ENCODE results near the gene PCDHGA2.
"Not testable (repeated sequence)": the region's sequence is repeated elsewhere in the genome, so short reads cannot be mapped to it uniquely, and the experiment has no call there.

Gene PCDHGA2

DNA sequence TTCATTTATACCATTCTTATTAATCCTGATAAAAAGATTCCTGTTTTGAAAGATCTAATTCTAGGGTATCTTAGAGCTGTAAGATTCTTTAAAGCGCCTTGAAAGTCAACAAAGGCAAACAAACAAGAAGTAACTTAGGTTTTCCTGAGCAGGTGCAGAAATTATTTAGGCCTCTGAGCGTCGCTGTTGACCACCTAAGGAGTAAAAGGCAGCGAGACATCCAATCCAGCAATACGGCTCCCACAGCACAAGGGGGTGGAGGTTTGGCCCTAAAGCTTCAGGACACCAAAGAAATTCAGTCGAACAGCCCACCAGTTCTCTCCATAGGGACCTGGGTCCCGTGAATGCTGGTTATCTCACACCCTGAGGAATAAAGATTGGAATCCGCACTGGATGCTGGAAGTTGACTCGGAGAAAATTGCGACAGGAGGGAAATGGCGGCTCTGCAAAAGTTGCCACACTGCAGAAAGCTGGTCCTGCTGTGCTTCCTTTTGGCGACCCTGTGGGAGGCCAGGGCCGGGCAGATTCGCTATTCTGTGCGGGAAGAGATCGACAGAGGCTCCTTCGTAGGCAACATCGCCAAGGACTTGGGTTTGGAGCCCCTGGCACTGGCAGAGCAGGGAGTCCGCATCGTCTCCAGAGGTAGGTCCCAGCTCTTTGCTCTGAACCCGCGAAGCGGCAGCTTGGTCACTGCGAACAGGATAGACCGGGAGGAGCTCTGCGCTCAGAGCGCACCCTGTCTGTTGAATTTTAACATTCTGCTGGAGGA, at the start of gene PCDHGA2:
Gene PCDHGA2, plus strand, starts transcription at position 223 of the 769 bp plus-strand sequence.
- DNase-seq, result no peak

DNA sequence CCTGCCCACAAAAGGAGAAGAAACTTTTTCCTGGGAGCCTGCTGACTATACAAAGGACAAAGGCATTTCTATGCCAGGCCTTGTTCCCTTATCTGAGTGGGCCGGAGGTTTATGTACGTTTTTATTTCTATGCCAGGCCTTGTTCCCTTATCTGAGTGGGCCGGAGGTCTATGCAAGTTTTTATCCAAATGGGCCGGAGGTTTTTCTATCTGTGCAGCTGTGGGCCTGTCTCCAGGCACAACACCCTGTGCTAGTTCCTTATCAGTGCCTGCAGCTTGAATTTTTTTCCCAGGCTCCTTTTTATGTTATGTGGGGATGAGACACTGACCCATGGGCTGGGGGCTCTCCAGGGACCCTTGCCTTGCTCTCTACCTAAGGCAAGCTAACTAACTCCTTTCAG, 40.2 kb upstream of the PCDHGA2 start:
- no peak for DNase-seq

DNA sequence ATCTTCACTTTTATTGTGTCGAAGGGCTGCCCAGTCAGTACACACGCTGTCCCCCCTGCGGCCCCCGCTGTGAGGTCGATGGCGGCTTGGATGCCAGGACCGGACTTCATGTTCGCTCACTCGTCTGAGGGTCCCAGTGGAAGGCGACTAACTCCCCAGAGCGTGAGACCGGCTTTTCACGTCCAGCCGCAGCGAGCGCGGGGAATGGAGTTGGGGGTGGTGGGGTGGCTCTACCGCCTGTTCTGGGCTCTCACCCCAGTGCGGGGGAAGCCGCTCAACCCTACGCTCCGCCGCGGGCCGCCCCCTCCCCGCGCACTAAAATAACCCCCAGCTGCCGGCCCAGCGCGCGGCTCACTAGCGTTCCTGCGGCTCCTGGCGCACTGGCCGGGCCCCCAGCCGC, 34.8 kb upstream of the PCDHGA2 start, which contains the start of gene SLC25A2:
Gene SLC25A2, minus strand, starts transcription at position 294 of the 400 bp plus-strand sequence. Its CDS starts 184 bp downstream, at position 110.
- DNase-seq, result no peak

DNA sequence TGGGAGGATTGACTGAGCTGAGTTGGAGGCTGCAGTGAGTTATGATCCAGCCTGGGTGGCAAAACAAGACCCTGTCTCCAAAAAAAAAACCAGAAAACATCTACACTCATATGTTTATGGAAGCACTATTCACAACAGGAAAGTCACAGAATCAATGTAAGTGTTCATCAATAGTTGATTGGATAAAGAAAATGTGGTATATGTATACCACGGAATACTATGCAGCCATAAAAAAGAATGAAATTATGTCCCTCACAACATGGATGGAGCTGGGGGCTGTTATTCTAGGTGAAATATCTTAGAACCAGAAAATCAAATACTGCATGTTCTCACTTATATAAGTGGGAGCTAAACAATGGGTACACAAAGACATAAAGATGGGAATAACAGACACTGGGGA, 31.9 kb upstream of the PCDHGA2 start:
- no peak for DNase-seq

DNA sequence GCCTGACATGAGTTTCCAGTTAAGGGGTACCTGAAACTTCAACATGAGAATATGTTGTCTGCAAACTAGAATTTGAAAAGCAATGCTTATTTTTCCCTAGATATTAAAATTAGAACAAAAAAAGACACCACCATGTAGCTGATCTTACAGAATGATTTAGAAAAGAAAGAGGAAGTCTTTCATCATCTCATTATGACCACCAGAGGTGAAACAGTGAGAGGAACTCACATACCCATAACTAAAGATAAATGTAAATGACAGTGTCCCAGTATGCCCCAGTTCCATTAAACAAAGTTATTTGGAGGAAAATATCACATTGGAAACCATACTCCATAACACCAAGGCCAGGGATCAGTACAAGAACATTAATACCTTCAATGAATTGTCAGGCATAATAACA, 24.8 kb upstream of the PCDHGA2 start:
- no peak for DNase-seq

DNA sequence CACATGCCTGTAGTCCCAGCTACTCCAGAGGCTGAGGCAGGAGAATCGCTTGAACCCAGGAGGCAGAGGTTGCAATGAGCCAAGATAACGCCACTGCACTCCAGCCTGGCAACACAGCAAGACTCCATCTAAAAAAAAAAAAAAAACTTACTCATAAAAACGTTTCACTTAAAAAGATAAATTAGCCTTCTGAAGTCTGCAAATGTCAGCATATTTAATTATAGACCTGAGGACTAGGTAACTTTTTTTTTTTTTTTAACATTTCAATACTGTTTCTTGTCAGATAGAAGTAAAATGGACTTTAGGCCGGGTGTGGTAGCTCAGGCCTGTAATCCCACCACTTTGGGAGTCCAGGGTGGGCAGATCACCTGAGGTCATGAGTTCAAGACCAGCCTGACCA, 21.6 kb upstream of the PCDHGA2 start:
- DNase-seq, result not testable (repeated sequence)

DNA sequence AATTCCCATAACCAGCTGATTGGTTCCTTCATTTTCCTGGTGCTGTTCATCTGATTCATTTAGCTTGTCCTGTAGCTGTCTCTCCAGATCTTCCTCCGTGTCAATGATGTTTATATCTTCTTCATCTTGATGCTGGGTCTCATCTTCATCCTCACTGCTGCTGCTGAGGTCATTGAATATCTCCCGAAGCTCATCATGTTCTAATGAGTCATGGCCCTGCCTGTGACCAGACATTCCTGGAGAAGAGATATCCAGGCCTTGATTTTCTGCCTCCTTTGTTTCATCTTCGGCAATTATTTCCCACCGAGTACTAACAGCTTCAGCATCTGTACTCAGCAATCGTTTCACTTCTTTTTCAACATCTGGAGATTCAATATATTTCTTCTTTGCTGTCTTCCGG, 19.4 kb upstream of the PCDHGA2 start:
- no peak for DNase-seq

DNA sequence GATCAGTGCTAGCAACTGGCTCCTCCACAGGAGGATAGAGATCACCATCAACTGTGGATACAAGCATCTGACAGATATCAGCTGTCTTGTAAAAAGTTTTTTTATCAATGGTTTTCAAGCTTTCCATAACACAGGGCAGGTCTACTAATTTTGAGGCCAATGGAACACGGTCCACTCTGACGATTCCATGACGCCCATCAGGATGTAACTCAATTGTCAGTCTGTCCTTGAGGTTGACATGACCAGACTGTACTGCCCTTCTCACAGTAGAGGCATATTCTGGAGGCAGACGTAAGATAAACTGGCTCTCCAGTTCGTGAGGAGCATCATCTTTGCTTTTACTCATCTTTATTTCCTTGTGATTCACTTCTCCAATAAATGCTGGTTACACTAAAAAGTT, 18.9 kb upstream of the PCDHGA2 start:
- no peak for DNase-seq

DNA sequence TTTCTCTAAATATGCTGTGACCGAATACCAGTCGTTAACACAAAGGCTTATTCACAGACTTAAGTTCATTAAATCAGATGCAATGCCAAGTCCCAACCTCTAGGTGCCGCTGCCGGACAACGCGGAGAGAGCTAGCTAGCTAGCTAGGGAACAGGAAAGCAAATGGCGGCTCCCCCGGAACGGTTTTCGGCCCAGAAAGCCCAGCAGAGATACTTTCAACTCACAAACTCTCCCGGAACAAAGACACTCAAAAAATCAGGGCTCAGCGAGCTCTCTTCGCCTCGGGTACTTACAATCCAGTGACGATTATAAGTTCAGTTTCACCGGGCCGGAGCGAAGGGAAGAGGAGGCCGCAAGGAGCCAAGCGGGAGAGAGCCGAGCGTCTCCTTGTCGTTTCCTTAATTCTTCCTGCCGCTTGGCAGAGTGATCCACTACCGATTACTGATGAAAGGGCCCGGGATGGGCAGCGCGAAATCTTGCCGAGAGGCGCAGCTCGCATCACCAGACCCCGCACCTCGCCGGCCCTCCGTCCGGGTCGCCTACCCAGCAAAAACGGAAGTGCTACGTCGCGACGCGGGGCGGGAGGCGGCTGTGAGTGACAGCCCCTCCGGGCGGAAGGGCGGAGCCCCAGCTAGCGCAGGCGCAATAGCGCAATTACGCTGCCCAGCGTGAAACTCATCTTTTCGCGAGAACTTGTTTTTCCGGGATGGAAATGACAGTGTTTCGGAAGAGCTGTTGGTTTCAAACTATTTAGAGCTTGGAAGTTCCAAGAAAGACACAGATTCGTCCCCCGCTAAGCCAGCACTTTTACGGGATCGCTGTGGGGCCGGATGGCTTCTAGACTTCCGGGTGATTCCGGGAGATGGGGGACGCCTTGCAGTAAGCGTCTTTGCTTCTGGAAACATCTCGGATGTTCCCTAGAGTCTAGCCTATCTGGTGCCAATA, 18.1 kb upstream of the PCDHGA2 start, which contains the start of gene TAF7:
Gene TAF7, minus strand, starts transcription at position 560 of the 945 bp plus-strand sequence. CDS start 740 bp downstream, outside the sequence.
- peak; percentile 94 to 95 for DNase-seq

DNA sequence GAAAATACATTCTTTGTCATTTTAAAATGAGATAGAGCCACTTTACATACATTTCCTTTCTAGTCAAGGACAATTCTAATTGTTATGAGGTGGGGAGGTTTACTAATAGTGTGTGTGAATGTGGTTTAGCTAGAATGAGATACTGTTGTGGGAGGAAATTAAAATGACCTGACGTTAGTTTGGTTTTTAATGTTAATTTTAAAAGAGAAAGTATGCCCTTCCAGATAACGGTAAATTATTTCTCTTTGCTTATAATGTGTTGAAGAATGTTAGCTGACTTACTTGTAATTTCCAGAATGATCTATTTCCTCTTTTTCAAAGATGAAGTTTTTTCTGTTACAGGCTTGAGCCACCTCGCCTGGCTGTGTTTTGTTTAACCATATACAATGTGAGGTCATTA, 16.3 kb upstream of the PCDHGA2 start:
- DNase-seq, result no peak

DNA sequence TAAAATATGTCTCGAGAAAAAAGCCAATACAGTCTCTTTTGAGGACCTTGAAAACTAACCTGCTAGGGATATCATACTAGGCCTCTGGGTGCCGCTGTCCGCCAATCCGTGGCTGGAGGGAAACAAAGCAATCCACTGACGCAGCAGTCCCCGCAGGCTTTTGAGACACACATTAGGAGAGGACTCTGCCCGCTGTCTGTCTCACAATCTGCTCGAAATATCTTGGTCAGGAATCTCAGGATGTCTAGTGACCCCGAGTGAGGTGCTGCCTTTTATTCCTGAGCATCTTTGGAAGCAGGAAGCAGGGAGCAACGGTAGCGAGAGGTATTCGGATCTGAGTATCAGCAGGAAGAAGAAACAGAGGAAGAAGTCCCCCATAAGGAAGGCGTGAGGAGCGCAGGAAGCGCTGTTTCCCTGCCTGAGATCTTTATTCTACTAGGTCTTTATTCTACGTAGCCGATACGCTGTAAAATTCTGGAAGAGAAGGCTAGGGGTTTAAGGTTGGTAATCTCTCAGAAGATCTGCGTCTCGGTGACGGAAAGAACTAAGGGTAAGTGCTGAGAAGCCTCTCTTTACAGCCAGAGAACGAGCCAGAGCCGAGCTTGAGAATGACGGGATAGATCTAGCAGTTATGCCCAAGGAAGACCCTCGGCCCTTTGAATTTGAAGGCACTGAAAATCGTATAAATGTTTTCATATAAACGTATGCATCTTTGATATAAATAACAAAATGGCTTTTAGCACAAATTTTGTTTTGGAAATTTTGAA, 12.3 kb upstream of the PCDHGA2 start:
- peak; percentile 69 to 77 for DNase-seq

DNA sequence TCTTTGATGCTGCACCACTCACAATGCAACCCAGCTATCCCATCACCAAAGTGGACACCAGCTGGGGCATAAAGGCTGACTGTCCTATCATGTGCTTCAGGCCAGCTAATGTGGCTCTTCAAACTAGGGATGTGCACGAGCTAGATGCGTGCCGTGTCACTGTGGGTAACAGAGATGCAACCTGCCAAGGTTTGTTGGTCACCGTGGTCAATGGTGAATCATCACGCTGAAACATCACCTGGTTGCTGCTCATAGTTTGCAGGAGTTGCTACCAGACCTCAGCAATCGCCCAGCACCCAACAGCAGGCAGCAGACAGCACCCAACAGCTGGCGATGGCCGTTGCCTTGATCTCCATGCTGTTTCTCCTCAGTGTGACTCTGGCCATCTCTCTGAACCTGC, 10.3 kb upstream of the PCDHGA2 start:
- DNase-seq, result no peak

DNA sequence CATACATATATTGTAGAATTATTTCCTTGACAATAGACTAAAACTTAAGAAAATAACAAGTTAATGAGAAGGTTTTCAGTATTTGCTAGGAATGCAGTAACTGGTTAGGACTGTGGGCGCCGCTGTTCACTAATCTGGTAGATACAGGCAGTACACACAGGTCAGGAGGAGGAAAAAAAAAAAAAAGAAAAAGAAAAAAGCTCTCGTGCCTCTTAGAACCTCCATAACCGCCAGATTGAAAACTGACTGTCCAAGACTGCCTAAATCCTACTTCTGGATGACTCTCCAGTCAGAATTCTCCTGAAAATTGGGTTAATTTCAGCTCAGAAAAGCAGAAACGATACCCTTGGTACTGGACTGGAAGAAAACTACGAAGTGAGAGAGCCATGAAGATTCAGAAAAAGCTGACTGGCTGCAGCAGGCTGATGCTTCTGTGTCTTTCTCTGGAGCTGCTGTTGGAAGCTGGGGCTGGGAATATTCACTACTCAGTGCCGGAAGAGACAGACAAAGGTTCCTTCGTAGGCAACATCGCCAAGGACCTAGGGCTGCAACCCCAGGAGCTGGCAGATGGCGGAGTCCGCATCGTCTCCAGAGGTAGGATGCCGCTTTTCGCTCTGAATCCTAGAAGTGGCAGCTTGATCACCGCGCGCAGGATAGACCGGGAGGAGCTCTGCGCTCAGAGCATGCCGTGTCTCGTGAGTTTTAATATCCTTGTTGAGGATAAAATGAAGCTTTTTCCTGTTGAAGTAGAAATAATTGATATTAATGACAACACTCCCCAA, 8.1 kb upstream of the PCDHGA2 start, which contains the start of gene PCDHGA1:
Gene PCDHGA1, plus strand, starts transcription at position 216 of the 782 bp plus-strand sequence.
- peak in 1 of 2 donors; percentile 35 for DNase-seq

DNA sequence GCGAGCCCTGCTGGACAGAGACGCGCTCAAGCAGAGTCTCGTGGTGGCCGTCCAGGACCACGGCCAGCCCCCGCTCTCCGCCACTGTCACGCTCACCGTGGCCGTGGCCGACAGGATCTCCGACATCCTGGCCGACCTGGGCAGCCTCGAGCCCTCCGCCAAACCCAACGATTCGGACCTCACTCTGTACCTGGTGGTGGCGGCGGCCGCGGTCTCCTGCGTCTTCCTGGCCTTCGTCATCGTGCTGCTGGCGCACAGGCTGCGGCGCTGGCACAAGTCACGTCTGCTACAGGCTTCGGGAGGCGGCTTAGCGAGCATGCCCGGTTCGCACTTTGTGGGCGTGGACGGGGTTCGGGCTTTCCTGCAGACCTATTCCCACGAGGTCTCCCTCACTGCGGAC, 6.0 kb upstream of the PCDHGA2 start:
- DNase-seq, result not testable (repeated sequence)

DNA sequence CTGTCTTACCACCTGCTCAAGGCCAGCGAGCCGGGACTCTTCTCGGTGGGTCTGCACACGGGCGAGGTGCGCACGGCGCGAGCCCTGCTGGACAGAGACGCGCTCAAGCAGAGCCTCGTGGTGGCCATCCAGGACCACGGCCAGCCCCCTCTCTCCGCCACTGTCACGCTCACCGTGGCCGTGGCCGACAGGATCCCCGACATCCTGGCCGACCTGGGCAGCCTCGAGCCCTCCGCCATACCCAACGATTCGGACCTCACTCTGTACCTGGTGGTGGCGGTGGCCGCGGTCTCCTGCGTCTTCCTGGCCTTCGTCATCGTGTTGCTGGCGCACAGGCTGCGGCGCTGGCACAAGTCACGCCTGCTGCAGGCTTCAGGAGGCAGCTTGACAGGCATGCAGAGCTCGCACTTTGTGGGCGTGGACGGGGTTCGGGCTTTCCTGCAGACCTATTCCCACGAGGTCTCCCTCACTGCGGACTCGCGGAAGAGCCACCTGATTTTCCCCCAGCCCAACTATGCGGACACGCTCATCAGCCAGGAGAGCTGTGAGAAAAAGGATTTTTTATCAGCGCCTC, 2.3 kb downstream of the PCDHGA2 start:
- not testable (repeated sequence) for DNase-seq

DNA sequence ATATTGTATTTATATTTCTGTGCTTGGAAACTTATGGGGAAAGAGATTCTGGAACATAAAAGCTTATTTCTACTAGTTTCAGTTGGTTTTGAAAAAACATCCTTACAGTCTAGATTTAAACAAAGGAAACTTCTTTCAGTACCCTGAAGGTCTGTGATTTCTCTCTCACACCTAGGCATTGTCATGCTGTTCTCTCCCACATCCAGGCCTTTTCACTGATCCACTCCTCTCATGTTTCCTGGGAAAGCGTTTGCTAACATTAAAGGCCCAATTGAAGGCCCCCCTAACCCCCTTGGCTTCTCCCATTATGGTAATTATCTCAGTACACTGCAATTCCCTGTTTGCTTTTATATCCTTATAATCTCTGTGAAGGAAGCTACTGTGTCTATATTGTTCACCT, 4.2 kb downstream of the PCDHGA2 start:
- no peak for DNase-seq

DNA sequence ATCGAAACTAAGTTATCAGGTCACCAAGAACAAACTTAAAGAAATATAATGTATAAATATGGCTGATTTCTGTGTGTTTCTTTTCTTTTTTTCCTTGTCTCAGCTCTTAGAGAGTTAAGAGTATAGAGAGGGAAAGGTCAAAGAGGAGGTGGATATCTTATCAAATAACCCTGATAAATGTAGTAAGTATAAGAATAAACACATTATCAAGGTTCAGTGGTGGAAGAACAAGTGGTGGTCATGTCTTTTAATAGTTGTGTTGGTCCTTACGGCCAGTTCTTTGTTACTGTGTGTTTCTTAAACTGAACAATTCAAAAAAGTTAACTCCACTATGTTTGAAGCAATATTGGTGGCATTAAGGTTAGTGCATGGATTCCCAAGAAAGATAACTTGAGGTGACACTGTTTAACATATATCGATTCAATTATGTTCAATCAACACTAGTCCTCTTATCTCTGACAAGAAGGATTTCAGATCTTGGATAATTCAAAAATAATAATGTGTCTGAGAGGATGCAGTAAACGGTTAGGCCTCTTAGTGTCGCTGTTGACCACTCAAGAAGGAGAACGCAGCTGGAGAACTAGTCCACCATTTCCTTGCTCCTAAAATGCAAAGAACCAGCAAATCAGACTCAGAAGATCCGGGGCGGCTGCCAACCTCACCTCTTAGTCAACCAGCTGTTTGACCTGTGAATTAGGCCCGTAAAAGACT, 4.8 kb downstream of the PCDHGA2 start, which contains the start of gene PCDHGA3:
Gene PCDHGA3, plus strand, starts transcription at position 588 of the 711 bp plus-strand sequence. CDS start 205 bp downstream, outside the sequence.
- peak in 1 of 2 donors; percentile 20 for DNase-seq

DNA sequence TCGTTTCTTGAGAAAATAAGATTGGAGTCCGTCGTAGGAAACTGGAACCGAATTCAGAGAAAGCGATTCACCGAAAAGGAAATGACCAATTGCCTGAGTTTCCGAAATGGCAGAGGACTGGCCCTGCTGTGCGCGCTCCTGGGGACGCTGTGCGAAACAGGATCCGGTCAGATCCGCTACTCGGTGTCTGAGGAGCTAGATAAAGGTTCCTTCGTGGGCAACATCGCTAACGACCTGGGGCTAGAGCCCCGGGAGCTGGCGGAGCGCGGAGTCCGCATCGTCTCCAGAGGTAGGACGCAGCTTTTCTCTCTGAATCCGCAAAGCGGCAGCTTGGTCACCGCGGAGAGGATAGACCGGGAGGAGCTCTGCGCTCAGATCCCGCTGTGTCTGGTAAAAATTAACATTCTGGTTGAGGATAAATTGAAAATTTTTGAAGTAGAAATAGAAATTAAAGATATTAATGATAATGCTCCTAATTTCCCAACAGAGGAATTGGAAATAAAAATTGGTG, 5.4 kb downstream of the PCDHGA2 start:
- DNase-seq, result no peak

DNA sequence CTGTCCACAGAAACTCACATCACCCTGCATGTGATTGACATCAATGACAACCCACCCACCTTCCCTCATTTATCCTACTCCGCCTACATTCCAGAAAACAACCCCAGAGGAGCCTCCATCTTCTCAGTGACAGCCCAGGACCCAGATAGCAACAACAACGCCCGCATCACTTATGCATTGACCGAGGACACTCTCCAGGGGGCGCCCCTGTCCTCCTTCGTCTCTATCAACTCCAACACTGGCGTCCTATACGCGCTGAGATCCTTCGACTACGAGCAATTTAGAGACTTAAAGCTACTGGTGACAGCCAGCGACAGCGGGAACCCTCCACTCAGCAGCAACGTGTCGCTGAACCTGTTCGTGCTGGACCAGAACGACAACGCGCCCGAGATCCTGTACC, 6.8 kb downstream of the PCDHGA2 start:
- DNase-seq, result no peak

DNA sequence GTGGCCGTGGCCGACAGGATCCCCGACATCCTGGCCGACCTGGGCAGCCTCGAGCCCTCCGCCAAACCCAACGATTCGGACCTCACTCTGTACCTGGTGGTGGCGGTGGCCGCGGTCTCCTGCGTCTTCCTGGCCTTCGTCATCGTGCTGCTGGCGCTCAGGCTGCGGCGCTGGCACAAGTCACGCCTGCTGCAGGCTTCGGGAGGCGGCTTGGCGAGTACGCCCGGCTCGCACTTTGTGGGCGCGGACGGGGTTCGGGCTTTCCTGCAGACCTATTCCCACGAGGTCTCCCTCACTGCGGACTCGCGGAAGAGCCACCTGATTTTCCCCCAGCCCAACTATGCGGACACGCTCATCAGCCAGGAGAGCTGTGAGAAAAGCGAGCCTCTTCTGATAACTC, 7.5 kb downstream of the PCDHGA2 start:
- not testable (repeated sequence) for DNase-seq
